PC-3 (cell line): ENCODE results near the gene PPP2R3B. TPM values are rescaled to one million over a fixed set of nuclear protein-coding genes. Genes with fewer than 3 reads are reported as not detected.

Source experiments
- ATAC-seq: fragments of 200-7000 bp; cut with Tn5 transposase; 2 replicates; pipeline ENCODE4 v1.9.1; 2020; ENCODE audit warnings: mild to moderate bottlenecking, moderate library complexity
- BruUV-seq: library from RNA; stranded (reverse); fragments of 400-500 nt; replicated peaks from 2 replicates; lab custom pipeline; 2021; lab: Mats Ljungman, UMichigan
- CTCF ChIA-PET: fragments of 300-600 bp; sonication (Branson Sonifier 250); formaldehyde crosslinking; loops from one replicate; lab custom pipeline; 2022; ENCODE audit warnings: antibody characterized with exemption; lab: Charles Lee
- POLR2A ChIA-PET: fragments of 300-600 bp; sonication (Branson Sonifier 250); formaldehyde crosslinking; loops from one replicate; lab custom pipeline; 2022; ENCODE audit warnings: antibody characterized with exemption; ENCODE audit not compliant: unreplicated experiment; lab: Charles Lee
- DNase-seq: peaks from one replicate; pipeline ENCODE4 v3.0.0-alpha.2; 2015
- H2AFZ ChIP-seq: fragments of 300-600 bp; sonication (generic); 2 replicates; pipeline ENCODE4 v1.6.0; 2016; ENCODE audit warnings: antibody characterized with exemption, low read length
- H3F3A ChIP-seq: fragments of 300-600 bp; sonication (generic); one replicate; pipeline ENCODE4 v1.6.0; 2017; ENCODE audit warnings: antibody characterized with exemption, low read length, control low read depth, mild to moderate bottlenecking; ENCODE audit not compliant: unreplicated experiment
- H3K27ac ChIP-seq: fragments of 300-600 bp; sonication (generic); 2 replicates; pipeline ENCODE4 v1.5.1; 2016; ENCODE audit warnings: mild to moderate bottlenecking, low read length
- H3K27me3 ChIP-seq: fragments of 300-600 bp; sonication (generic); 2 replicates; pipeline ENCODE4 v1.6.1; 2016; ENCODE audit warnings: low read length, mixed read lengths
- H3K36me3 ChIP-seq: fragments of 300-600 bp; sonication (generic); 2 replicates; pipeline ENCODE4 v1.6.1; 2016; ENCODE audit warnings: low read depth, mixed run types, low read length, mixed read lengths
- H3K4me1 ChIP-seq: fragments of 300-600 bp; sonication (generic); 2 replicates; pipeline ENCODE4 v1.5.1; 2016; ENCODE audit warnings: low read length; ENCODE audit not compliant: insufficient read depth
- H3K4me2 ChIP-seq: fragments of 300-600 bp; sonication (generic); 2 replicates; pipeline ENCODE4 v1.6.0; 2016; ENCODE audit warnings: low read length
- H3K4me3 ChIP-seq: fragments of 300-600 bp; sonication (generic); 2 replicates; pipeline ENCODE4 v1.5.1; 2016; ENCODE audit warnings: mild to moderate bottlenecking, low read length, mixed read lengths
- H3K79me2 ChIP-seq: fragments of 300-600 bp; sonication (generic); 2 replicates; pipeline ENCODE4 v1.6.1; 2017; ENCODE audit warnings: low read length, mixed read lengths
- H3K9ac ChIP-seq: fragments of 300-600 bp; sonication (generic); 2 replicates; pipeline ENCODE4 v1.6.0; 2016; ENCODE audit warnings: mild to moderate bottlenecking, low read length
- H3K9me2 ChIP-seq: fragments of 300-600 bp; sonication (generic); replicated peaks from 2 replicates; pipeline ENCODE4 v1.6.1; 2016; ENCODE audit warnings: mixed run types, low read length, mixed read lengths
- H3K9me3 ChIP-seq: fragments of 300-600 bp; sonication (generic); 2 replicates; pipeline ENCODE4 v1.6.1; 2016; ENCODE audit warnings: low read length, mixed read lengths
- H4K20me1 ChIP-seq: fragments of 300-600 bp; sonication (generic); 2 replicates; pipeline ENCODE4 v1.6.1; 2016; ENCODE audit warnings: low read length, mixed read lengths
- CTCF ChIP-seq: fragments of 300-600 bp; sonication (generic); conservative IDR thresholded peaks from 2 replicates; pipeline ENCODE4 v1.5.1; 2017; ENCODE audit warnings: antibody characterized with exemption, low read depth, mild to moderate bottlenecking, low read length
- EZH2 ChIP-seq: fragments of 300-600 bp; sonication (generic); IDR thresholded peaks from one replicate; pipeline ENCODE4 v1.6.1; 2017; ENCODE audit warnings: antibody characterized with exemption, mild to moderate bottlenecking, low read length; ENCODE audit not compliant: unreplicated experiment
- EZH2phosphoT487 ChIP-seq: fragments of 300-600 bp; sonication (generic); IDR thresholded peaks from 2 replicates; pipeline ENCODE4 v1.6.1; 2018; ENCODE audit warnings: mild to moderate bottlenecking, antibody characterized with exemption, low read length, borderline replicate concordance
- intact Hi-C: fragments of 100-400 bp; cut with micrococcal nuclease; formaldehyde crosslinking; loops from 2 replicates; pipeline ENCODE4 v1.9.0; 2023
- total RNA-seq: library from RNA; depleted of rRNA; stranded (reverse); fragments of >200 nt; gene quantifications from 2 replicates; pipeline ENCODE4 v1.2.3, GENCODE V29; 2014

PPP2R3B gene
- total RNA-seq, 1 experiment from 2014 or later, result 35.4 TPM

GRCh38 chrX:371907-372306, 14.8 kb downstream of the PPP2R3B start:
- POLR2A ChIA-PET, result no interaction called here
- H3K4me3 ChIP-seq, result no peak overlapping the region
- no peaks in the 10 kb centered on the region for H3K27me3 ChIP-seq
- H3K9me2 ChIP-seq, result no peaks in the 10 kb centered on the region
- 0 out of 2 replicates have a peak, but pooled peaks cover 2% of the 10 kb centered on the region for H4K20me1 ChIP-seq
- BruUV-seq, result no TSS peak
- intact Hi-C loops, result no loop called here
- TF ChIP-seq EZH2 (no peak), EZH2phosphoT487 (no peak), CTCF (no peak)
- H3F3A ChIP-seq, result no peaks in the 10 kb centered on the region
- DNase-seq, result no peak
- H3K27ac ChIP-seq, result no peak overlapping the region
- H3K79me2 ChIP-seq, result no peaks in the 10 kb centered on the region
- H2AFZ ChIP-seq, result no peak overlapping the region
- H3K4me1 ChIP-seq, result 0 out of 2 replicates have a peak, but pooled peaks cover 3% of the 10 kb centered on the region
- CTCF ChIA-PET, result no interaction called here
- H3K4me2 ChIP-seq, result no peak overlapping the region
- no peaks in the 10 kb centered on the region for H3K9me3 ChIP-seq
- no peak for ATAC-seq
- no peak overlapping the region for H3K9ac ChIP-seq
- H3K36me3 ChIP-seq, result no peaks in the 10 kb centered on the region

DNA sequence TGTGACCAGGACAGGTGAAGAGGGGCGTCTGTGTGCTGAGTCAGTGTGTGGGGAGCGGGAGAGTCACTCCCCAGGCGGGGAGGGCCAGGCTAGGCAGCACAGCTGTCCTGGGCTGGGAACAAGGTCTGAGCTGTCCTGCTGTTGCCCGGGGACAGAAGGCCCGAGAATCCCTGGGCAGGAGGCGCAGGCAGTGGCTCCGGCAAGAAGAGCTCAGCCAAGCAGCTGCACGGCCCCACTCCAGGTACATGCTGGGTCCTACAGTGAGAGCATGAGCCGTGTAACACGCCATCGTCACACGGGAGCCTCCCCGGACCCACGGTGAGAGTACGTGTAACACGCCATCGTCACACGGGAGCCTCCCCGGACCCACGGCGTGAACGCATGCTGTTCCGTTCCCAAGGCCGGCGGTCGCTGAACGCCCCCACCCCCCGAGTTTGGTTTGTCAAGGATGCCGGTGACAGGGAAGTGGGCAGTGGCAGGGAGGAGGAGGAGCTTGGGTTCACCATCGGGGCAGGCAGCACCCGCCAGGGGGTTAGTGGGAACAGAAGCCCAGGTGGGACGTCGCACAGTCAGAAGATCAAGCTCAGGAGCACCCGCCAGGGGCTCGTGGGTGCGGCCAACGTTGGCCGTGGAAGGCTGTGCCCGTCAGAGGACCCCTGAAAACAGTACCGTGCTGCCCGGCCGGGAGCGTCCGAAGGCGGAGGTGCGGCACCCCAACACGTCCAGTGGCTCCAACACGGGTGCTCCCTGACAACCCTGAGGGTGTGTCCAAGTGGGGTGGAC, 15.6 kb downstream of the PPP2R3B start:
- Histone ChIP-seq H4K20me1 (0 out of 2 replicates have a peak, but pooled peaks cover 2% of the 10 kb centered on the region), H3K27ac (no peak overlapping the region), H3K79me2 (no peaks in the 10 kb centered on the region), H3K9ac (no peak overlapping the region), H3K36me3 (no peaks in the 10 kb centered on the region), H3K4me1 (0 out of 2 replicates have a peak, but pooled peaks cover 3% of the 10 kb centered on the region), H3K9me2 (no peaks in the 10 kb centered on the region), H3K4me3 (no peak overlapping the region), H3K9me3 (no peaks in the 10 kb centered on the region), H3K27me3 (no peaks in the 10 kb centered on the region), H3F3A (no peaks in the 10 kb centered on the region), H2AFZ (no peak overlapping the region), H3K4me2 (no peak overlapping the region)
- BruUV-seq, result no TSS peak
- POLR2A ChIA-PET, result no interaction called here
- ATAC-seq, result no peak
- DNase-seq, result no peak
- CTCF ChIA-PET, result no interaction called here
- TF ChIP-seq EZH2 (no peak), EZH2phosphoT487 (no peak), CTCF (no peak)
- intact Hi-C loops, result no loop called here
